Activated T-cell treated with anti-CD3 and anti-CD28 coated beads for 1 hour (primary cell): ENCODE measurements around the gene RPL13A.
A peak's percentile ranks its signal among the peaks of the same experiment; 100 is the strongest.
"Not testable (repeated sequence)": the region's sequence is repeated elsewhere in the genome, so short reads cannot be mapped to it uniquely, and the experiment has no call there.

Experiments used
- DNase-seq: peaks from one replicate; pipeline ENCODE4 v3.0.0-alpha.2; 2020; ENCODE audit warnings: low read depth

Gene RPL13A

GRCh38 chr19:49487277-49488045 lies at the start of gene RPL13A:
TSS of gene RPL13A (plus strand) at chr19:49487608. CDS start at chr19:49487630, 22 bp downstream.
- peak; percentile 100 for DNase-seq

- DNase-seq = no peak
These were observed 49.1 kb upstream of the RPL13A start for GRCh38 chr19:49438261-49438660.

- no peak for DNase-seq
These were observed 47.6 kb upstream of the RPL13A start for GRCh38 chr19:49439836-49440235.

GRCh38 chr19:49440439-49441209 lies 46.8 kb upstream of the RPL13A start:
- DNase-seq = no peak

- no peak for DNase-seq
These were observed 46.0 kb upstream of the RPL13A start, which contains the start of gene SLC17A7 for GRCh38 chr19:49441210-49441959. TSS of gene SLC17A7 (minus strand) at chr19:49441527. CDS start at chr19:49441379, 148 bp downstream.

- no peak for DNase-seq
These were observed 45.5 kb upstream of the RPL13A start for GRCh38 chr19:49441960-49442350.

GRCh38 chr19:49442354-49442753 lies 45.1 kb upstream of the RPL13A start:
- no peak for DNase-seq

GRCh38 chr19:49442771-49443365 lies 44.5 kb upstream of the RPL13A start:
- no peak for DNase-seq

- peak; percentile 91 for DNase-seq
These were observed 43.9 kb upstream of the RPL13A start for GRCh38 chr19:49443366-49444099.

- not testable (repeated sequence) for DNase-seq
These were observed 43.2 kb upstream of the RPL13A start for GRCh38 chr19:49444100-49444700.

- no peak for DNase-seq
These were observed 41.4 kb upstream of the RPL13A start for GRCh38 chr19:49445997-49446396.

GRCh38 chr19:49447485-49448431 lies 39.6 kb upstream of the RPL13A start:
- DNase-seq = no peak

- DNase-seq = no peak
These were observed 39.0 kb upstream of the RPL13A start for GRCh38 chr19:49448432-49448786.

GRCh38 chr19:49450405-49450804 lies 37.0 kb upstream of the RPL13A start:
- DNase-seq = no peak

GRCh38 chr19:49451430-49452181 lies 35.8 kb upstream of the RPL13A start, which contains the start of gene PIH1D1:
TSS of gene PIH1D1 (minus strand) at chr19:49451814. CDS start at chr19:49451574, 240 bp downstream.
- peak; percentile 90 for DNase-seq

GRCh38 chr19:49453013-49453756 lies 34.2 kb upstream of the RPL13A start, which contains the start of gene ALDH16A1:
TSS of gene ALDH16A1 (plus strand) at chr19:49453225. CDS start at chr19:49453332, 107 bp downstream.
- peak; percentile 96 for DNase-seq

- DNase-seq = no peak
These were observed 33.6 kb upstream of the RPL13A start for GRCh38 chr19:49453757-49454240.

- no peak for DNase-seq
These were observed 31.6 kb upstream of the RPL13A start for GRCh38 chr19:49455773-49456172.
